K562 (cell line): Measurements from ENCODE around the gene TRAPPC12. TPM values are rescaled to one million over a fixed set of nuclear protein-coding genes. Genes with fewer than 3 reads are reported as not detected.

Experiments used
- ATF2 ChIP-seq: sonication (generic); formaldehyde crosslinking; IDR thresholded peaks from 2 replicates; pipeline ENCODE4 v1.8.1; 2022; ENCODE audit warnings: missing genetic modification reagents
- CLOCK ChIP-seq: fragments of 250-450 bp; sonication (Bioruptor Pico); IDR thresholded peaks from 2 replicates; pipeline ENCODE4 v1.4.0; 2020; ENCODE audit warnings: mild to moderate bottlenecking, moderate library complexity, borderline replicate concordance
- E2F6 ChIP-seq, 2 experiments: IDR thresholded peaks; 2 replicates each; pipeline ENCODE4 v1.6.1; 2011; ENCODE audit warnings: borderline replicate concordance in 1 of 2, control low read depth in 1 of 2, low read depth in 1 of 2, low read length in 1 of 2, mild to moderate bottlenecking in 1 of 2, mixed read lengths in 1 of 2, moderate library complexity in 1 of 2; ENCODE audit not compliant: insufficient read depth in 1 of 2, insufficient read length in 1 of 2, poor library complexity in 1 of 2, severe bottlenecking in 1 of 2; ENCODE audit errors: extremely low read depth in 1 of 2
- ELF2 ChIP-seq: fragments of 250-450 bp; sonication (Bioruptor Pico); IDR thresholded peaks from 2 replicates; pipeline ENCODE4 v1.5.0; 2021; ENCODE audit warnings: mild to moderate bottlenecking
- EP400 ChIP-seq: fragments of 450-650 bp; IDR thresholded peaks from 2 replicates; pipeline ENCODE4 v1.6.1; 2017; ENCODE audit warnings: antibody characterized with exemption, mild to moderate bottlenecking, moderate library complexity
- EWSR1 ChIP-seq: fragments of 450-650 bp; IDR thresholded peaks from 2 replicates; pipeline ENCODE4 v1.6.1; 2018; ENCODE audit warnings: borderline replicate concordance, mild to moderate bottlenecking, low read depth, moderate library complexity; ENCODE audit not compliant: partially characterized antibody
- HNRNPH1 ChIP-seq: fragments of 200-400 bp; formaldehyde crosslinking; optimal IDR thresholded peaks from 2 replicates; pipeline ENCODE3; 2017; ENCODE audit warnings: low read depth, mild to moderate bottlenecking, low read length, moderate library complexity
- KLF6 ChIP-seq: fragments of 250-450 bp; sonication (Bioruptor Pico); IDR thresholded peaks from 2 replicates; pipeline ENCODE4 v1.4.0; 2020; ENCODE audit warnings: mild to moderate bottlenecking, moderate library complexity, borderline replicate concordance
- MTA1 ChIP-seq: fragments of 450-650 bp; IDR thresholded peaks from 2 replicates; pipeline ENCODE4 v1.6.1; 2017; ENCODE audit warnings: borderline replicate concordance
- NFIC ChIP-seq: fragments of 450-650 bp; IDR thresholded peaks from 2 replicates; pipeline ENCODE4 v1.6.1; 2017; ENCODE audit warnings: mild to moderate bottlenecking, inconsistent platforms
- PPARD ChIP-seq: fragments of 250-450 bp; sonication (Bioruptor Pico); IDR thresholded peaks from 2 replicates; pipeline ENCODE4 v1.8.0; 2022; ENCODE audit warnings: inconsistent platforms, mild to moderate bottlenecking, moderate library complexity
- RAD51 ChIP-seq: fragments of 450-650 bp; IDR thresholded peaks from 2 replicates; pipeline ENCODE4 v1.7.1; 2016; ENCODE audit warnings: low read depth, mild to moderate bottlenecking, borderline replicate concordance
- TCF3 ChIP-seq: sonication (generic); formaldehyde crosslinking; IDR thresholded peaks from 2 replicates; pipeline ENCODE4 v1.4.0; 2020; ENCODE audit warnings: mild to moderate bottlenecking, missing genetic modification reagents
- TOE1 ChIP-seq, 2 experiments: fragments of 450-650 bp in 1 of 2; sonication (generic) in 1 of 2; formaldehyde crosslinking in 1 of 2; IDR thresholded peaks; 2 replicates each; pipeline versions ENCODE4 v1.7.1 to v1.8.0; 2016 to 2022; ENCODE audit warnings: borderline replicate concordance in 2 of 2, mild to moderate bottlenecking in 2 of 2, antibody characterized with exemption in 1 of 2, inconsistent platforms in 1 of 2, low read depth in 1 of 2, missing genetic modification reagents in 1 of 2, moderate library complexity in 1 of 2
- U2AF1 ChIP-seq: fragments of 200-400 bp; formaldehyde crosslinking; optimal IDR thresholded peaks from 2 replicates; pipeline ENCODE3; 2017; ENCODE audit warnings: mild to moderate bottlenecking, low read depth, low read length, moderate library complexity
- ZBTB9 ChIP-seq: fragments of 450-650 bp; formaldehyde crosslinking; IDR thresholded peaks from 2 replicates; pipeline ENCODE4 v1.4.0; 2020; ENCODE audit warnings: mild to moderate bottlenecking, moderate library complexity
- ZNF239 ChIP-seq: fragments of 250-450 bp; sonication (Bioruptor Pico); IDR thresholded peaks from 2 replicates; pipeline ENCODE4 v1.4.0; 2020; ENCODE audit warnings: mild to moderate bottlenecking
- ZNF445 ChIP-seq: fragments of 250-450 bp; sonication (Bioruptor Pico); IDR thresholded peaks from 2 replicates; pipeline ENCODE4 v1.4.0; 2020; ENCODE audit warnings: low read depth, mild to moderate bottlenecking, moderate library complexity
- polyA plus RNA-seq, 8 experiments: library from polyadenylated mRNA; depleted of rRNA in 4 of 8; stranded (reverse) in 5 of 8; unstranded in 3 of 8; fragments of >200 nt; fragmentation: Nextera tagmentation in 2 of 8; fragmentation: Illumina TruSeq in 1 of 8; extraction: Ambion mirVana in 2 of 8; extraction: Trizol in 1 of 8; gene quantifications; 2 replicates each; pipeline versions ENCODE4 v1.2.1 to v1.2.3, GENCODE V29; 2011 to 2014; ENCODE audit warnings: inconsistent platforms in 1 of 8, missing spikeins in 1 of 8
- total RNA-seq, 7 experiments: library from RNA; depleted of rRNA in 6 of 7; stranded (reverse); fragments of >200 nt in 6 of 7; fragmentation: Illumina TruSeq in 2 of 7; extraction: Trizol in 2 of 7; gene quantifications; 2 replicates each; pipeline versions ENCODE4 v1.2.1 to v1.2.3, GENCODE V29; 2011 to 2021; ENCODE audit warnings: low replicate concordance in 1 of 7

TRAPPC12 gene
- total and polyA plus RNA-seq, 9 of the 15 experiments (the other 6 are each of a cell fraction or from before 2014, with no cell fraction given), result 8.0 to 75.2 (median 39.1) TPM

GRCh38 chr2:3519255-3520205 lies 140.0 kb downstream of the TRAPPC12 start, which contains the start of gene ADI1 (continued):
- TF ChIP-seq U2AF1 (peak; percentile 77), CLOCK (CRISPR knock-in tag) (no peak), ZNF445 (CRISPR knock-in tag) (no peak), ZBTB9 (CRISPR knock-in tag) (peak; percentile 64), E2F6 (IDR thresholded peaks at IDR 0.05; ENCODE audit: borderline replicate concordance in 1 of 2, extremely low read depth in 1 of 2, insufficient read depth in 1 of 2, insufficient read length in 1 of 2, low read depth in 1 of 2, low read length in 1 of 2, poor library complexity in 1 of 2, severe bottlenecking in 1 of 2) (peak; percentile 88 to 90), ELF2 (CRISPR knock-in tag) (no peak), RAD51 (no peak; the same call in 1 of the 2 replicates), EWSR1 (no peak), NFIC (no peak; the same call in 1 of the 2 replicates), ATF2 (CRISPR knock-in tag) (0 out of 2 replicates have a peak, but pooled peaks have one; percentile 27), PPARD (no peak), EP400 (peak; percentile 72; the same call in 1 of the 2 replicates), MTA1 (no peak), TOE1 (IDR thresholded peaks at IDR 0.05; ENCODE audit: borderline replicate concordance) (no peak), TOE1 (CRISPR knock-in tag; IDR thresholded peaks at IDR 0.05; ENCODE audit: borderline replicate concordance, low read depth) (no peak), HNRNPH1 (no peak), ZNF239 (CRISPR knock-in tag) (no peak), TCF3 (no peak), KLF6 (CRISPR knock-in tag) (no peak)
